HEK293 (cell line): ENCODE measurements around the gene SCAND1.

Source experiments
- GLI4 ChIP-seq: fragments of 450-650 bp; formaldehyde crosslinking; IDR thresholded peaks from 2 replicates; pipeline ENCODE4 v1.5.1; 2016; ENCODE audit warnings: missing biosample characterization, missing genetic modification characterization
- KLF8 ChIP-seq: fragments of 450-650 bp; formaldehyde crosslinking; IDR thresholded peaks from 2 replicates; pipeline ENCODE4 v1.5.1; 2016; ENCODE audit warnings: missing biosample characterization, missing genetic modification characterization
- MEIS1 ChIP-seq: sonication (generic); formaldehyde crosslinking; IDR thresholded peaks from 2 replicates; pipeline ENCODE4 v1.8.1; 2022; ENCODE audit warnings: missing genetic modification reagents, mild to moderate bottlenecking, borderline replicate concordance
- OSR2 ChIP-seq: fragments of 450-650 bp; formaldehyde crosslinking; IDR thresholded peaks from 2 replicates; pipeline ENCODE4 v1.5.1; 2016; ENCODE audit warnings: missing biosample characterization, missing genetic modification characterization
- RBAK ChIP-seq: fragments of 450-650 bp; formaldehyde crosslinking; IDR thresholded peaks from 2 replicates; pipeline ENCODE4 v1.5.1; 2016; ENCODE audit warnings: missing biosample characterization, missing genetic modification characterization
- SP3 ChIP-seq: fragments of 450-650 bp; formaldehyde crosslinking; IDR thresholded peaks from 2 replicates; pipeline ENCODE4 v1.5.1; 2016; ENCODE audit warnings: missing biosample characterization, missing genetic modification characterization
- SP7 ChIP-seq: fragments of 450-650 bp; formaldehyde crosslinking; IDR thresholded peaks from 2 replicates; pipeline ENCODE4 v1.5.1; 2016; ENCODE audit warnings: missing biosample characterization, missing genetic modification characterization
- ZBTB17 ChIP-seq: fragments of 450-650 bp; formaldehyde crosslinking; IDR thresholded peaks from 2 replicates; pipeline ENCODE4 v1.5.1; 2016; ENCODE audit warnings: missing biosample characterization, missing genetic modification characterization
- ZFHX2 ChIP-seq: fragments of 450-650 bp; formaldehyde crosslinking; conservative IDR thresholded peaks from 2 replicates; pipeline ENCODE4 v1.5.1; 2016; ENCODE audit warnings: missing biosample characterization, missing genetic modification characterization
- ZFP69B ChIP-seq: fragments of 450-650 bp; formaldehyde crosslinking; IDR thresholded peaks from 2 replicates; pipeline ENCODE4 v1.5.1; 2016; ENCODE audit warnings: missing biosample characterization, missing genetic modification characterization
- ZNF140 ChIP-seq: fragments of 450-650 bp; formaldehyde crosslinking; IDR thresholded peaks from 2 replicates; pipeline ENCODE4 v1.5.1; 2016; ENCODE audit warnings: missing biosample characterization, missing genetic modification characterization
- ZNF19 ChIP-seq: fragments of 450-650 bp; formaldehyde crosslinking; IDR thresholded peaks from 2 replicates; pipeline ENCODE4; 2016; ENCODE audit warnings: missing biosample characterization, missing genetic modification characterization, low read depth
- ZNF202 ChIP-seq: fragments of 450-650 bp; formaldehyde crosslinking; IDR thresholded peaks from 2 replicates; pipeline ENCODE4 v1.5.1; 2016; ENCODE audit warnings: missing biosample characterization, missing genetic modification characterization, borderline replicate concordance
- ZNF211 ChIP-seq: fragments of 450-650 bp; formaldehyde crosslinking; IDR thresholded peaks from 2 replicates; pipeline ENCODE4 v1.5.1; 2016; ENCODE audit warnings: low read depth, missing biosample characterization, missing genetic modification characterization
- ZNF221 ChIP-seq: fragments of 450-650 bp; formaldehyde crosslinking; IDR thresholded peaks from 2 replicates; pipeline ENCODE4 v1.5.1; 2017; ENCODE audit warnings: missing biosample characterization, missing genetic modification characterization, borderline replicate concordance
- ZNF248 ChIP-seq: fragments of 450-650 bp; formaldehyde crosslinking; IDR thresholded peaks from 2 replicates; pipeline ENCODE4 v1.5.1; 2017; ENCODE audit warnings: missing biosample characterization, missing genetic modification characterization
- ZNF335 ChIP-seq: fragments of 450-650 bp; formaldehyde crosslinking; conservative IDR thresholded peaks from 2 replicates; pipeline ENCODE4 v1.5.1; 2016; ENCODE audit warnings: missing biosample characterization, missing genetic modification characterization
- ZNF354C ChIP-seq: fragments of 450-650 bp; formaldehyde crosslinking; IDR thresholded peaks from 2 replicates; pipeline ENCODE4 v1.5.1; 2016; ENCODE audit warnings: missing biosample characterization, missing genetic modification characterization, low read depth, borderline replicate concordance
- ZNF391 ChIP-seq: fragments of 450-650 bp; formaldehyde crosslinking; IDR thresholded peaks from 2 replicates; pipeline ENCODE4 v1.5.1; 2016; ENCODE audit warnings: low read depth, missing biosample characterization, missing genetic modification characterization, borderline replicate concordance
- ZNF394 ChIP-seq: fragments of 450-650 bp; formaldehyde crosslinking; IDR thresholded peaks from 2 replicates; pipeline ENCODE4 v1.5.1; 2016; ENCODE audit warnings: missing biosample characterization, missing genetic modification characterization, mild to moderate bottlenecking, moderate library complexity, borderline replicate concordance
- ZNF473 ChIP-seq: fragments of 450-650 bp; formaldehyde crosslinking; IDR thresholded peaks from 2 replicates; pipeline ENCODE4 v1.5.1; 2017; ENCODE audit warnings: missing biosample characterization, missing genetic modification characterization
- ZNF48 ChIP-seq: fragments of 450-650 bp; formaldehyde crosslinking; IDR thresholded peaks from 2 replicates; pipeline ENCODE4 v1.5.1; 2016; ENCODE audit warnings: missing biosample characterization, missing genetic modification characterization
- ZNF518A ChIP-seq: fragments of 450-650 bp; formaldehyde crosslinking; conservative IDR thresholded peaks from 2 replicates; pipeline ENCODE4 v1.5.1; 2016; ENCODE audit warnings: low read depth, missing biosample characterization, missing genetic modification characterization
- ZNF549 ChIP-seq: fragments of 450-650 bp; IDR thresholded peaks from 2 replicates; pipeline ENCODE4 v1.5.1; 2018; ENCODE audit warnings: missing biosample characterization, missing genetic modification characterization, mild to moderate bottlenecking, inconsistent platforms, moderate library complexity
- ZNF555 ChIP-seq: fragments of 450-650 bp; formaldehyde crosslinking; conservative IDR thresholded peaks from 2 replicates; pipeline ENCODE4 v1.5.1; 2017; ENCODE audit warnings: missing biosample characterization, mild to moderate bottlenecking, missing genetic modification characterization, inconsistent platforms
- ZNF670 ChIP-seq: fragments of 450-650 bp; formaldehyde crosslinking; IDR thresholded peaks from 2 replicates; pipeline ENCODE4 v1.5.1; 2016; ENCODE audit warnings: missing biosample characterization, missing genetic modification characterization, low read depth
- ZNF747 ChIP-seq: fragments of 450-650 bp; formaldehyde crosslinking; IDR thresholded peaks from 2 replicates; pipeline ENCODE4 v1.5.1; 2016; ENCODE audit warnings: missing biosample characterization, missing genetic modification characterization
- ZNF776 ChIP-seq: fragments of 450-650 bp; formaldehyde crosslinking; IDR thresholded peaks from 2 replicates; pipeline ENCODE4 v1.5.0; 2017; ENCODE audit warnings: missing biosample characterization, missing genetic modification characterization, borderline replicate concordance
- ZNF777 ChIP-seq: fragments of 450-650 bp; formaldehyde crosslinking; IDR thresholded peaks from 2 replicates; pipeline ENCODE4 v1.5.1; 2017; ENCODE audit warnings: missing biosample characterization, missing genetic modification characterization, borderline replicate concordance
- TF ChIP-seq, protein P1 (sequence below): fragments of 450-650 bp; formaldehyde crosslinking; IDR thresholded peaks from 2 replicates; pipeline ENCODE4; 2016; ENCODE audit warnings: missing biosample characterization, missing genetic modification characterization
- TF ChIP-seq, protein P2 (sequence below): fragments of 450-650 bp; formaldehyde crosslinking; IDR thresholded peaks from 2 replicates; pipeline ENCODE4 v1.5.0; 2017; ENCODE audit warnings: missing biosample characterization, missing genetic modification characterization, borderline replicate concordance

SCAND1 gene

GRCh38 chr20:35954200-35954906 lies at the start of gene SCAND1 (continued):
- TF ChIP-seq ZNF518A (tag by site-specific recombination) (peak; percentile 96), ZNF391 (tag by site-specific recombination) (no peak), MEIS1 (CRISPR knock-in tag) (no peak), ZNF776 (no peak), OSR2 (tag by site-specific recombination) (peak; percentile 55; the same call in 1 of the 2 replicates), ZNF221 (peak; percentile 74; the same call in 1 of the 2 replicates), ZBTB17 (tag by site-specific recombination) (peak; percentile 88), GLI4 (tag by site-specific recombination) (no peak), RBAK (no peak), SP3 (peak; percentile 74), KLF8 (peak; percentile 81; the same call in 1 of the 2 replicates), ZNF473 (tag by site-specific recombination) (no peak), ZNF211 (tag by site-specific recombination) (no peak), ZNF202 (no peak), ZNF354C (tag by site-specific recombination) (no peak), ZNF248 (no peak), ZNF747 (tag by site-specific recombination) (no peak), ZNF48 (tag by site-specific recombination) (no peak), ZNF555 (tag by site-specific recombination) (no peak), ZNF670 (tag by site-specific recombination) (no peak), ZNF549 (tag by site-specific recombination) (no peak), ZNF394 (tag by site-specific recombination) (peak; percentile 77; the same call in 1 of the 2 replicates), ZFP69B (tag by site-specific recombination) (peak; percentile 79; the same call in 1 of the 2 replicates), ZFHX2 (tag by site-specific recombination) (no peak), ZNF335 (tag by site-specific recombination) (peak; percentile 99), ZNF140 (tag by site-specific recombination) (no peak), SP7 (tag by site-specific recombination) (peak; percentile 89; the same call in 1 of the 2 replicates), ZNF19 (tag by site-specific recombination) (no peak), ZNF777 (tag by site-specific recombination) (no peak; the same call in 1 of the 2 replicates)
- TF ChIP-seq, protein P1, sequence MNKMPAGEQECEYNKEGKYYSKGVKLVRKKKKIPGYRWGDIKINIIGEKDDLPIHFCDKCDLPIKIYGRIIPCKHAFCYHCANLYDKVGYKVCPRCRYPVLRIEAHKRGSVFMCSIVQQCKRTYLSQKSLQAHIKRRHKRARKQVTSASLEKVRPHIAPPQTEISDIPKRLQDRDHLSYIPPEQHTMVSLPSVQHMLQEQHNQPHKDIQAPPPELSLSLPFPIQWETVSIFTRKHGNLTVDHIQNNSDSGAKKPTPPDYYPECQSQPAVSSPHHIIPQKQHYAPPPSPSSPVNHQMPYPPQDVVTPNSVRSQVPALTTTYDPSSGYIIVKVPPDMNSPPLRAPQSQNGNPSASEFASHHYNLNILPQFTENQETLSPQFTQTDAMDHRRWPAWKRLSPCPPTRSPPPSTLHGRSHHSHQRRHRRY (tag by site-specific recombination) = no peak
- TF ChIP-seq, protein P2, sequence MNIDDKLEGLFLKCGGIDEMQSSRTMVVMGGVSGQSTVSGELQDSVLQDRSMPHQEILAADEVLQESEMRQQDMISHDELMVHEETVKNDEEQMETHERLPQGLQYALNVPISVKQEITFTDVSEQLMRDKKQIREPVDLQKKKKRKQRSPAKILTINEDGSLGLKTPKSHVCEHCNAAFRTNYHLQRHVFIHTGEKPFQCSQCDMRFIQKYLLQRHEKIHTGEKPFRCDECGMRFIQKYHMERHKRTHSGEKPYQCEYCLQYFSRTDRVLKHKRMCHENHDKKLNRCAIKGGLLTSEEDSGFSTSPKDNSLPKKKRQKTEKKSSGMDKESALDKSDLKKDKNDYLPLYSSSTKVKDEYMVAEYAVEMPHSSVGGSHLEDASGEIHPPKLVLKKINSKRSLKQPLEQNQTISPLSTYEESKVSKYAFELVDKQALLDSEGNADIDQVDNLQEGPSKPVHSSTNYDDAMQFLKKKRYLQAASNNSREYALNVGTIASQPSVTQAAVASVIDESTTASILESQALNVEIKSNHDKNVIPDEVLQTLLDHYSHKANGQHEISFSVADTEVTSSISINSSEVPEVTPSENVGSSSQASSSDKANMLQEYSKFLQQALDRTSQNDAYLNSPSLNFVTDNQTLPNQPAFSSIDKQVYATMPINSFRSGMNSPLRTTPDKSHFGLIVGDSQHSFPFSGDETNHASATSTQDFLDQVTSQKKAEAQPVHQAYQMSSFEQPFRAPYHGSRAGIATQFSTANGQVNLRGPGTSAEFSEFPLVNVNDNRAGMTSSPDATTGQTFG = no peak
